GM12864 (cell line): ENCODE data around the gene MSMP.

Experiments used
- DNase-seq: peaks from one replicate; pipeline ENCODE4 v3.0.0-alpha.2; 2011; ENCODE audit warnings: low read depth
- H3K4me3 ChIP-seq: 2 replicates; pipeline ENCODE4 v1.5.1; 2011; ENCODE audit warnings: mild to moderate bottlenecking, low read depth, low read length, control low read depth
- CTCF ChIP-seq: IDR thresholded peaks from 2 replicates; pipeline ENCODE4 v1.5.1; 2011; ENCODE audit warnings: low read depth, mild to moderate bottlenecking, moderate library complexity, low read length, control low read depth, inconsistent platforms; ENCODE audit errors: missing control alignments

Gene MSMP

GRCh38 chr9:35738186-35738585 is 15.9 kb downstream of the MSMP start:
- TF ChIP-seq CTCF, result no peak
- no peak overlapping the region for H3K4me3 ChIP-seq
- DNase-seq, result no peak

- H3K4me3 ChIP-seq, result no peak overlapping the region
- DNase-seq, result no peak
- no peak for TF ChIP-seq CTCF
These were observed 16.9 kb downstream of the MSMP start for GRCh38 chr9:35737143-35737542.

GRCh38 chr9:35736201-35736633 is 17.9 kb downstream of the MSMP start:
- no peak for DNase-seq
- TF ChIP-seq CTCF, result peak; percentile 90
- no peak overlapping the region for H3K4me3 ChIP-seq

DNA sequence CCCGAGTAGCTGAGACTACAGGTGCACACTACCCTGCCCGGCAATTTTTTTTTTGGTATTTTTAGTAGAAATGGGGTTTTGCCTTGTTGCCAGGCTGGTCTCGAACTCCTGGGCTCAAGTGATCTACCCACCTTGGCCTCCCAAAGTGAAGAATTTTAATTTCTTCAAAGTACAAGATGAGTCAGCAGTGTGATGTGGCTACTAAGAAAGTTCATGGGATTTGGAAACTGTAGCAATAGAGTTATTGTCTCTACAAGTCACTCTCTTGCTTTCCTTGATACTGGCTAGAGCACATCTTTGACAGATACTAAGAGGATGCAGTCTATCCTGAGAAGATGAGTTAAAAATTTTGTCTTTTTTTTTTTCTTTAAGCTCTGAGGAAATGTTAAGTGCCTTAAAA is 20.0 kb downstream of the MSMP start:
- no peak for DNase-seq
- H3K4me3 ChIP-seq, result no peak overlapping the region
- no peak for TF ChIP-seq CTCF

- peak overlapping the region; percentile 71 for H3K4me3 ChIP-seq
- TF ChIP-seq CTCF, result no peak
- no peak for DNase-seq
These were observed 21.1 kb downstream of the MSMP start for GRCh38 chr9:35732800-35733541.

DNA sequence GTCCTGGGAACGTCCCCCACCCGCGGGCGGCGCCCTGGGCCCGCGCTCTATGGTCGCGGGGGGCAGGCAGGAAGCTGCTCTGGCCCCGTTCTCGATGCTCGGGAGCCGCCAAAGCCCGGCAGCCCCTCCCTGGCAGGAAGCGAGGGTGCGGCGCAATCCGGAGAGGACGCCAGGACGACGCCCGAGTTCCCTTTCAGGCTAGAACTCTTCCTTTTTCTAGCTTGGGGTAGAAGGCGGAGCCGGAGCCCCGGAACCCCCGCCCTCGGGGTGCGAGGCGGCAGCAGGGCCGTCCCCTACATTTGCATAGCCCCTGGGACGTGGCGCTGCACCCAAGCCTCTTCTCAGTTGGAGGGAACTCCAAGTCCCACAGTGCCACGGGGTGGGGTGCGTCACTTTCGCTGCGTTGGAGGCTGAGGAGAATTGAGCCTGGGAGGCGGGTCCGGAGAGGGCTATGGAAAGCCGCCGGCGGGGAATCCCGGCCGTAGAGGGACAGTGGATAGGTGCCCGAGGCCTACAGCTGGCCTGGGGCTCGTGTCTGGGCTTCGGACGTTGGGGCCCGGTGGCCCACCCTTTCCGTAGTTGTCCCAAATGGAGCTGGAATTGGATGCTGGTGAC is 21.8 kb downstream of the MSMP start, which contains the start of the genes CREB3 and TLN1:
Gene CREB3 (plus strand): TSS at position 482 of the 615 bp plus-strand sequence. CDS start 107 bp downstream, at position 589.
Gene TLN1 (minus strand): TSS at position 11 of the 615 bp plus-strand sequence. CDS start 6,501 bp downstream, outside the sequence.
- H3K4me3 ChIP-seq, result peak within 1 kb of the TSS; percentile 71
- no peak for TF ChIP-seq CTCF
- DNase-seq, result peak; percentile 94
